NAMALWA (cell line): ENCODE results near the gene PLA2G3.
"Not testable (repeated sequence)": the region's sequence is repeated elsewhere in the genome, so short reads cannot be mapped to it uniquely, and the experiment has no call there.

Experiments used
- DNase-seq: peaks from one replicate; pipeline ENCODE4 v3.0.0-alpha.2; 2015; ENCODE audit warnings: low spot score

Gene PLA2G3, protein sequence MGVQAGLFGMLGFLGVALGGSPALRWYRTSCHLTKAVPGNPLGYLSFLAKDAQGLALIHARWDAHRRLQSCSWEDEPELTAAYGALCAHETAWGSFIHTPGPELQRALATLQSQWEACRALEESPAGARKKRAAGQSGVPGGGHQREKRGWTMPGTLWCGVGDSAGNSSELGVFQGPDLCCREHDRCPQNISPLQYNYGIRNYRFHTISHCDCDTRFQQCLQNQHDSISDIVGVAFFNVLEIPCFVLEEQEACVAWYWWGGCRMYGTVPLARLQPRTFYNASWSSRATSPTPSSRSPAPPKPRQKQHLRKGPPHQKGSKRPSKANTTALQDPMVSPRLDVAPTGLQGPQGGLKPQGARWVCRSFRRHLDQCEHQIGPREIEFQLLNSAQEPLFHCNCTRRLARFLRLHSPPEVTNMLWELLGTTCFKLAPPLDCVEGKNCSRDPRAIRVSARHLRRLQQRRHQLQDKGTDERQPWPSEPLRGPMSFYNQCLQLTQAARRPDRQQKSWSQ

DNA sequence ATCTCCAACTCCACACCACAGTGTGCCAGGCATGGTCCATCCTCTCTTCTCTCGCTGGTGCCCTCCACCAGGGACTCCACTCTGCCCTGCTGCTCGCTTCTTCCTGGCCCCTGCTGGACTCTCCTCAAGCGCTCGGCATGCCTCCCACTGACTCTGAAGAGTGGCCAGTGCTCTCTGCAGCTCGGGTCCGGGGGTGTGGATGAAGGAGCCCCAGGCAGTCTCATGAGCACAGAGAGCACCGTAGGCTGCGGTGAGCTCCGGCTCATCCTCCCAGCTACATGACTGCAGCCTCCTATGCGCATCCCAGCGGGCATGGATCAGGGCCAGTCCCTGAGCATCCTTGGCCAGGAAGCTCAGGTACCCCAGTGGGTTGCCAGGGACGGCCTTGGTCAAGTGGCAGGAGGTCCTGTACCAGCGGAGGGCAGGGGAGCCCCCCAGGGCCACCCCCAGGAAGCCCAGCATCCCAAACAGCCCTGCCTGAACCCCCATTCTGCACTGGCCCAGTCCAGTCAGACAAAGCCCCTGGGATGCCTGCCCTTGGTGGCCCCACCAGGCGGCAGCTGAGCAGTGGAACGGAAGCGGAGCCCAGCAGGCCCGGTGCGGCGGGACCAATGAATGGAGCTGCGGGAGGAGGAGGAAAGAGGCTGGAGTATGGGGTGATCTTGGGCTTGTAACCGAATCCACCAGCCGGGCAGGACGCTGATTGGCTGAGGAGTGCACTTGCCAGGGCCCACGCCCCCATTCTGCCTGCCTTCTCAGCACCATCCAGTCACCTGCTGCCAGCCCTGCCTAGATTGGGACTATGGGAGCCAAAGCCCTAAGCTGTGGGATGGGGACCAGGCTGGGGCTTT lies at the start of gene PLA2G3:
PLA2G3 (minus strand) TSS at position 643 of the 851 bp plus-strand sequence; CDS start at position 489, 154 bp downstream.
- DNase-seq: no peak

DNA sequence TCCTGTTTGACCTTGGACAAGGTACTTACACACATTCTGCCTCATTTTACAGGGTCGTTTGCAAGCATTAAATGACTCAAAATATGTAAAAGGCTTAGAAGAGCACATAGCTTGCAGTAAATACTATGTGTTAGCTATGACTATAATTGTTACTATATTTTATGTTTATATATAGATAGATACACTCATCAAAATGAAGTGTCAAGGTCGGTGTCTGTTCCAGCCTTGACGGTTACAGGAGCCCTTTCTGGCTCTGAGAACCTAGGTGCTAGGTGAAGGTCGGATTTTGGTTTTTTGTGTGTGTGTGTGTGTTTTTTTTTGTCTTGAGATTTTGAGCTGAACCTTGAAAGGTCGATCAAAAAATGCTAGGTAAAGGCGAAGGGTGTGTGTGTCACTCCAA lies 47.3 kb upstream of the PLA2G3 start:
- no peak for DNase-seq

DNA sequence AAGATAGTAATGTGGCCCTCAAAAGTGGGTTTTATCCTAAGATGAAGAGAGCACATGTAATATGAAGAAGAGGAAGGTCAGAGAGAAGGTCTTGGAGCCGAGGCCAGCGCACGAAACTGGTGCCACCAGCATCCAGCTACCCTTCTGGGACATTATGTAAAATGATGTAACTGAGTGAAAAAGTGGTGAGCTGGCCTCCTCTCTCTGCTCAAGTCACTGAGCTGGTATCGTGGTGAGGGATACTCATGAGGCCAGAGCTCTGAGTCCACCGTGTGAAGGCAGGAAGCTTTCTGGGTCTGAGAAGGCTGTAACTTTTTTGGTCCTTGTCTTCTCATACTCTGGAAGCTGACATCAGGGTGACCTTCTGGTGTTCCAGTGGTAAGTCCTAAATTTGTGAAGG lies 44.7 kb upstream of the PLA2G3 start:
- DNase-seq: no peak

DNA sequence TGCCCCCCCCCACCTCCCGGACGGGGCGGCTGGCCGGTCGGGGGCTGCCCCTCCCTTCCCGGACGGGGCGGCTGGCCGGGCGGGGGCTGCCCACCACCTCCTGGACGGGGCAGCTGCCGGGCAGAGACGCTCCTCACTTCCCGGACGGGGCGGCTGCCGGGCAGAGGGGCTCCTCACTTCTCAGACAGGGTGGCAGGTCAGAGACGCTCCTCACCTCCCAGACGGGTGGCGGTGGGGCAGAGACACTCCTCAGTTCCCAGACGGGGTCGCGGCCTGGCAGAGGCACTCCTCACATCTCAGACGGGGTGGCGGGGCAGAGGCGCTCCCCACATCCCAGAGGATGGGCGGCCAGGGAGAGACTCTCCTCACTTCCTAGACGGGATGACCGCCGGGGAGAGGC lies 43.7 kb upstream of the PLA2G3 start:
- DNase-seq: no peak

DNA sequence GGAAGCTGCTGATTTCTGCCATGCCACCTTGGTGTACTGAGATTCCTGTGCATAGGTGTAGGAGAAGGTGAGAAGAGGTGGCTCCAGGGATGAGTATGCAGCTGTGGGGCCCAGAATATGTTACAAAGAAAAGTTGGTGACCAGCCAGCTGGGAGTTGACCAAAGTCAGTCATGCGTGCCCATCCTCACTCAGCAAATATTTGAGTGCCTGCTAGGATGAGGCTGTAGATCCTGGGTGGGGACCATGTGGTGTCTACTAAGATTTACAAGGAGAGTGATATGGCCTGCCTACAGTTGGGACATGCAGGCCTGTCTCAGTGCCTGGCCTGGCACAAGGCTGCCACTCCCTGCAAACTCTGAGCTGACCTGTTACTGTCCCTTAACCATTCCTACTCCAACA lies 39.0 kb upstream of the PLA2G3 start:
- no peak for DNase-seq

DNA sequence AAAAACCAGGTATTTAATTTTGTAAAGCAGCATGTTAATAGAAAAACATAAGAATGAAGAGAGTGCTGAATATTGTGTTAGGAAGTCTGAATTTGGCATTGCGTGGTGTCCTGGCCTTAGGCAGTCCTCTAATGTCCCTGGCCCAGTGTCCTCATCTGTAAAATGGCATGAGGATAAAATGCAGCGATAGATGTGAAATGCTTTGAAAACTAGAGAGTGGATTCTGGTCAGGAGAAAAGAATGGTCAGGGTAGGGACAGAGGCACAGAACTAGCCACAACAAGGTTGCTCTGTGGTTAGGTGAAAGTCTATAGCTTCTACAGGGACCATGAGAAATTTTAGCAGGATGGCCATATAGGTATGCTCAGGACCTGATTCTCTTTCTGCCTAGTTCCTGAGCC lies 38.6 kb upstream of the PLA2G3 start:
- DNase-seq: no peak

DNA sequence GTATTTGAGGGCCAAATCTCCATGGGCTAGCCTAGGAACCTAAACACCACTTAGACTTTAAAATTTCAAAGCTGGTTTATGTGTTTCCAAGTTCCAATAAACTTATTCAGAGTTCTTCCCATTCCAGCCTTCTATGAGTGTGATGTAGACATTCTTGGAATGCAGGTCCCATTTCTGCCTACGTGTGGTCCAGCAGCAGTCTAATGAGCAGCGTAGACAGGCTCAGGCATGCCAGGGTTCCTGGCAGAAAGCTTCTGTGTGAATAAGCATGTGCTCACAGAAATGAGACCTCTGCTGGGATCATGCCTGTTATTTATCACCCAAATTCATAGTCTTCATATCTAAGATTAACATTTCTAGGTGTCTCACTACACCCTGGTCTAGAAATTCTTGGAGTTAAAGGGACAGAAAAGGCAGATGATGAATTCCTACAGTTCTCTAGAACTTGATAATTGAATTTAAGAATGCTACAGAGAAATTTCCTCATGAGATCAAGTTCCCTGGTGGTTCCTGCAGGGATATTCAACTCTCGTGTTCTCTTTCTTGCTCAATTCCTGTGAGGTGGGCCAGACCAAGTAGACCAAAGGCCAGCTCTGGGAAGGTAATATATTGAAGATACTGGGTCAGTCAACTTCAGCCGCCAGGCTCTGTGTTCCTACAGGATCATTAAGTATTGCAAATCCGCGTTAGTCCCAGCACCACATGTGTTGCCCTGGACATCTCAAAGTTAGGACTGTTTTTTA lies 37.3 kb upstream of the PLA2G3 start:
- DNase-seq: no peak

DNA sequence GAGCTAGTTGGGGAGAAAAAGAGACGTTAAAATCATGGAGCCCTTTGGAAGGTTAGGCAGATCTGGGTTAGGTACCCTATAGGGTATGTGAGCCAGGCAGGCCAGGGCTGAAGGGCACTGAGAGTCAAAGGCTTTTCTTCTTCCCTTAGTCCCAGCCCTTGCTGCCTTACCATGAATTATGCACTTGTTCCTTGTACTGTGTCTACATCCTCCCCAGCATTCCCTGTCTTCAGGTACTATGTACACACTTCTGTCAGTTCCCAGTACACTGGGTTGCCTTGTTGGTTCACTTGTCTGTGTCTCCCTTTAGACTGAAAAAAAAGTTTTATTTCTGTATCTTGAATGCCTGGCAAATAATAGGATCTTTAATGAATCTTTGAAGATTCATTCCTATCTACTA lies 36.6 kb upstream of the PLA2G3 start:
- no peak for DNase-seq

DNA sequence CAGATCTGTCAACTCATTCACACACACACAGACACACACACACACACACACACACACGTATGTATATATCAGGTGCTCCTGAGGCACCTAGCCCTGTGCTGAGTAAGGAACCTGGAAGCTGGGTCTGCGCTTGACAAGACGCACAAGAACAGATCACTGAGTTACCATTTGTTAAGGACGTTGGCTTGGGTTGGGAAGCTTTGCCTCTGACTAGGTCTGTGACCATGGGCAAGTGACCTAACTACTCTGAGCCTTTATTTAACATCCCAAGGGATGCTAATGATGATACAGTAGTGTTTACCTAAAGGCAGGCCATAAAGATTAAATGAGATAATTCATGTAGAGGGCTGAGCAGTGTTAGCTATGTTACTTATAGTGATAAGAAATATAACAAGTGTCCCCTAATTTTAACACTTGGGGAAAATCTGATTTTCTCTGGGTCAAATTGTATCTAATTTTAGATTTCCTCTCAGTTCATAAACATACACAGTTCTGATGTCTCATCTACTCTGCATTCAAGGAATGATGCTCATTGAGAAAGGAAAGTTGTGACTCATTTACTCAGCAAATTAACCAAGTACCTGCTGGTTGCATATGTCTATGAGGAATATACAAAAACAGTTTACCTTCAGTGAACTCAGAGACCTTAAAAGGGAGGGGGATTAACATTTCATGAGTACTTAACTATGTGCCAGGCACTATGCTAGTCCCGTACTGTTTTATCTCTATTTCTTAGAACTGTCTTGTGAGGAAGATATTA lies 33.3 kb upstream of the PLA2G3 start:
- DNase-seq: no peak

DNA sequence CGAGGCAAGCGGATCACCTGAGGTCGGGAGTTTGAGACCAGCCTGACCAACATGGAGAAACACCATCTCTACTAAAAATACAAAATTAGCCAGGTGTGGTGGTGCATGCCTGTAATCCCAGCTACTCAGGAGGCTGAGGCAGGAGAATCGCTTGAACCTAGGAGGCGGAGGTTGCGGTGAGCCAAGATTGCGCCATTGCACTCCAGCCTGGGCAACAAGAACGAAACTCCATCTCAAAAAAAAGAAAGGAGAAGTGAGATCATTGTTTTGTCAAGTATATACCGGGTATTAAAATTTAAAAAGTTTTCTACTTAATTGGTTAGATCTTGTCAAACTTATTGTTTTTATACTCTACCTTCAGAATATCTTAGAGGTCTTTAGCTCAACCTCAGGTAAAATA lies 31.4 kb upstream of the PLA2G3 start:
- DNase-seq: not testable (repeated sequence)

DNA sequence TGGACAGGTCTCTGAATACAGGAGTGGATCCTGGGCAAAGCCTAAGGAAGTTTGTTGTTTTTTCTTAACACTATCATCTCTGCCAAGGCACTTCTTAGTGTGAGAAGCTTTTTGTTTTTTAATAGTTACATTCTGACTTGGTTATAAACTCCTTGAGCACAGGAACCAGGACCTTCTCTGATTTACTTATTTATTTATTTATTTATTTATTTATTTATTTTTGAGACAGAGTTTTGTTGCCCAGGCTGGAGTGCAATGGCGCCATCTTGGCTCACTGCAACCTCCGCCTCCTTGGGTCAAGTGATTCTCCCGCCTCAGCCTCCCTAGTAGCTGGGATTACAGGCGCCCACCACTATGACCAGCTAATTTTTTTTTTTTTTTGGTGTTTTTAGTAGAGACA lies 30.7 kb upstream of the PLA2G3 start:
- DNase-seq: no peak

DNA sequence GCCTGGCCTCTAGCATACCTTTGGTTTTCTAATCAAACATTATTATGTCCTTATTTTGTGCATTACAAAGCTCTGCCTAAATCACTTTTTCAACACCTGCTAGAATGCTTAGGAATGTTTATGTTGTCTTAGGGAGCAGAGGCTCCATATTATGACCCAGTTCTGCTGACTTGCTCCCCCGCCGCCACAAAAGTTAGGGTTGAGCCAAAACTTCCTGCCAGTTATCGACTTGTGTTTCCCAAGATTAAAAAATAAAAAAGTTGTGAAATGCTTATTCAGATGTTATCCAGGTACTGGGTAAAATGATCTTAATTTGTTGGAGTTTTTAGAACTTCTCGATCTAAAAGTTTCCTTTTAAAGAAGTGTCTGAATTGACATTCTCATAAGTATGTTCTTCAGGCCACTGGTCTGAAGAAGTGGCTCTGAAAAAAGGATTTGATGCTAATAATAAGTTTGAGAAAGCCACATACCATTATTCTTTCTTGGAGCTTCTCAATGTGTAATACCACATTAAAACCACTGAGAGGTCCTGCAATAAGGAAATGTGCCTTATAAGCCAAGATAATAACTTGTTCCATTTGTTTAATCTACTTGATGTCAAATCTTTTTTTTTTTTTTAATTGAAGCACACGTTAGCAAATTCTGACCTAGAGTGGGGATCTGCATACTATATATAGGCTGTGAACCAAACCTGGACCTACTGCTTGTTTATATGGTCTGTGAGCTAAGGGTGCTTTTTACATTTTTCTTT lies 21.9 kb upstream of the PLA2G3 start:
- DNase-seq: peak; percentile 37

DNA sequence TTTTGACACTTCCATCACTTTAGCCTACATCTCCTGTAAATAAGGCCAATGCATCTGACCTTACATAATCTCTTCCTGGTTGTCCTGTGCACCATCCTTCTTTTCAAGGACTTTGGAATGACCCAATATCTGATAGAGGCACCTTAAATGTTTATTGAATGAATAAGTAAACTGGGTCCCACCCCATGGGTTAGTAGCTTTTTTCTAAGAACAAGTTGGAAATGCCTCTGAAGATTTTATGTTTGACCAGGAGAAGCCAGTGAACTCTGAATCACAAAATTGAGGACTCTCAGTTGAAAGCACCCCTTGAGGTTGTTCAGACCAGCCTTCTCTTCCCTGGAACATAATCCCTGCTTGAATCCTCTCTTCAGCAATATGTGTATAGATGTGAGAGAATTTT lies 21.1 kb upstream of the PLA2G3 start:
- no peak for DNase-seq

DNA sequence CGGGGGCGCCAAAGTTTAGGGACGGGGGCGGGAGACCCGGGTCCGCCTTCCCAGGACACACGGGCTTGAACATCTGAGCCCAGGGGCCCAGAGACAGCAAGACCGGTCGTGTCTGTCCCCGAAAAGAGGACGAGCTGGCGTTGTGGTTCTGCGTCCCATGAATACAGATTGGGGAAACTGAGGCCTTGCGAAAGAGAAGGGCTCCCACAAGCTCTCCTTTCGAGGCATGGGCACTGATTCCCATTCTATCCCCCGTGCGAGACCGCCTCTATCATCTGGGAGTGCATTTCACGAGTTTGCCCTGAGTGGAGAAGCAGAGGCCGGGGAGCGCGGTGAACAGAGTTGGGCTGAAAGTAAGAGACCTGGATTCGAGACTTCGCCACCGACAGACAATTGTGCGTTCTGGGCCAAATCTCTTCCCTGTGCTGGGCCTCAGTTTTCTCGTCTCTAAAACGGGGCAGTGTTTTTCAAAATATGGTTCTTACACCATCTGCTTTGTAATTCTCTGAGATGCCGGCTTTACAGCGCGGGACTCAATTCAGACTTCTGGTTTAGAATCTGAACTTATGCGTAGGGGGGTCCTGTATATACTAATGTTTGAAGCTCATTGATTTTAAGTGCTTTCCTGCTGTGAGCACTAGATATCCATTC lies 20.1 kb upstream of the PLA2G3 start:
- no peak for DNase-seq

DNA sequence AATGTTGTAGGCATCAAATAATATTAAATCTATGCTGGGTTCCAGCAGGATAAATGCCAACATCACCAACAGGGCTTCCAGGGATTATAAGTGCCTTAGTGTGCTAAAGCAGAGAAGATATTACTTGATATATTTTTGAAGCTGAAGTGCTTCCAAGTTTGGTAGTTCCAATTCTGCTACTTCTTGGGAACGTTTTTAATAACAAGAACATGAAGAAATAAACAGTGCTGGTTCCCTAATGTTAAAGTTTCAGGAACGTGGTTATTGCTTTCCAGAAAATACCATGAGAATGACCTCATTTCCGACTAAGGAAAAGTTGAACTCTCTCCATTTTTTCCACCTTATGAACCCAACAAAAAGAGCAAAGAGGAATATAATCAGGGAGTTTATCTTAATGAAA lies 15.1 kb upstream of the PLA2G3 start:
- DNase-seq: no peak

DNA sequence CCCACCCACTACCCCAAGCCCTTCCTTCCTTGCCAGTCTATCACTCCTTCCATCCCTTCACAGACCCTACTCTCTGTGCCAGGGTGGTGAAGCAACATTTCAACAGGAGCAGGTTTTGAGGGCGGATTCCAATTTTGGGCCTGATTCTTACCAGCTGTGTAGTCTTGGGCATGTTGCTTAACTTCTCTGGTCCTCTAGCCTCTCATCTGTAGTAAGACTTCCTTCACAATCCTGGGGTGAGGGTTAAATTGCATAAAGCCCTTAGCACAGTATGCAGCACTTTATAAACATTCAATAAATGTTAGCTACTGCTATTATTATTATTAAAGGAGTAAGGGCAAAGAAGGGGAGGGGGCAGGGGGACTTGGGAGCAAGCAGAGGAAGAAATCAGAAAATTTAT lies 14.7 kb upstream of the PLA2G3 start:
- no peak for DNase-seq

DNA sequence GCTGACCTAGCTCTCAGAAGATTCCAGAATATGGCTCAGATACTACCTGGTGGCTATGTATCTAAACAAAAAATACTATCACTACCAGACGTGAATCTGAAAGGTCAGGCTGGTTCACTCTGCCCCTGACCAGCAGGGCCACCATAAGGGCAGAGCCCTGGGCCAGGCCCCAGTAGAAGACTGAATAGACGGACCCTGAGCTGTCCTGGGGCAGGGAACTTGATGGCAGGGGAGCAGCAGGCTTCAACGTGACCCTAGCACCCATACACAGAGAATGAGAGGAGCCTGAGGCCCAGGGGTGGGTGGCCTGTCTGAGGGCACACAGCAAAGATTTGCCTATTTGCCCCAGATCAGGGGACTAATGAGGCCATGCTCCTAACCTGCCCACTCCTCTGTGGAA lies 13.0 kb upstream of the PLA2G3 start:
- no peak for DNase-seq

DNA sequence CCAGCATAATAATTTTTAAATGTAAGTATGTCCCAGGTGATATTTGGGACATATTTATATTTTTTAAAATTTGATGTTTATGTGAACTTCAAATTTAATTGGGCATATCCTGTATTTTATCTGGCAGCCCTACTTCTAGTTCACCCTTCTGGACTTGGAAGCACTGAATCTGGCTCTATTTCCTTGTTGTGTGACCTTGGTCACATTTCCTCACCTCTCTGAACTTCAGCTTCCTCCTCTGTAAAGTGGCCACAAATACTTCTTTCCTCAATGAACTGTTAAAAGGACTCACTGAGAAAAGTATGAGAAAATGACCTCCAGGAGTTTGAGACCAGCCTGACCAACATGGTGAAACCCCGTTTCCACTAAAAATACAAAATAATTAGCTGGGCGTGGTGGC lies 11.6 kb upstream of the PLA2G3 start:
- DNase-seq: no peak

DNA sequence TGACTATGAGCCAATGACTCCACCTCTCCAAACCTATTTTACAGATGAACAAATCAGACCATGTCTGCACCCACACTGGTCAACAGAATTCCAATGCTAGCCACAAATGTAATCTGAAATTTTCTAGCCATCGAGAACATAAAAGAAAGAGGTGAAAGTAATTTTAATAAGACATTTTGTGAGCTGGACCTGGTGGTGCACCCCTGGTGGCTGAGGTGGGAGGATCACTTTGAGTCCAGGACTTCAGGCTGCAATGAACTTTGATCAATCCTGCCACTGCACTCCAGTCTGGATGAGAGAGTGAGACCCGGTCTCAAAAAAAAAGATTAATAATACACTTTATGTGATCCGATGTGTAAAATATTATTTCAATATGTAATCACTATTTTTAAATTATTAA lies 10.3 kb upstream of the PLA2G3 start:
- peak; percentile 39 for DNase-seq

DNA sequence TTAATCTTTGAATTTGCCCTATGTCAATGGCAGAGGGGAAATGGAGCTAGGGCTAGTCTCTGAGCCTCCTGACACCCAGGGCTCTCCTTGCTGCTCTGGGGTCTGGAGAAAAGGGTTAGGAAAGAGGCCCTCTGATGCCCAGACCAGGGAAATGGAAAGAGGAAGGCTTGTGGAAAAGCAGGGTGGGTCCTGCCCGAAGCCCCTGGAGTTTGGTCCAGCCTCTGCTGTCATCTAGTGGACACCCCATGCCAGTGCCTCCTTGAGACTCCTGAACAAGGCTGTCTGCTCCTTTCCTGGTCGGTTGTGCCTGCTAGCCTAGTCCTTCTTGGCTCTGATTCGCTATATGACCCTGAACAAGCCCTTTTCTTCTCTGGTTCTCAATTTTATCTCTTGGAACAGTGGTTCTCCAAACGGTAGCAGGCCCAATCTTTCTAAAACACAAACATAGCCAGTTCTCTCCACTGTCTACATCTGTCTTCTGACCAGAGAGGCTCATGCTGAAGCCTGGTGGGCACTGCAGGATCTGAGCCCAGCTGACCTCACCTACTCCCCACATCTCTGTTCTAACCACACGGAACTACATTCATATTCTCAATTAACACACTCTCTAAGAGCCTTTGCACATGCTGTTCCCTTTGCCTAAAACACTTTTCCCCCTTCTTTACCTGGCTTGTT lies 8.8 kb upstream of the PLA2G3 start:
- DNase-seq: peak; percentile 75
